GM18498 (cell line): Measurements from ENCODE around the gene RRBP1.
"Not testable (repeated sequence)": the region's sequence is repeated elsewhere in the genome, so short reads cannot be mapped to it uniquely, and the experiment has no call there.

Experiments used
- ATAC-seq: cut with Tn5 transposase; IDR thresholded peaks from one replicate; pipeline ENCODE4 v1.9.1; 2021; ENCODE audit warnings: mild to moderate bottlenecking, moderate library complexity; ENCODE audit not compliant: unreplicated experiment

RRBP1 gene

GRCh38 chr20:17710379-17711266, 28.6 kb upstream of the RRBP1 start:
- no peak for ATAC-seq

- ATAC-seq: no peak
These were observed 27.6 kb upstream of the RRBP1 start for GRCh38 chr20:17709361-17710293.

- no peak for ATAC-seq
These were observed 26.8 kb upstream of the RRBP1 start for GRCh38 chr20:17708675-17709360.

GRCh38 chr20:17707951-17708350, 25.9 kb upstream of the RRBP1 start:
- not testable (repeated sequence) for ATAC-seq

DNA sequence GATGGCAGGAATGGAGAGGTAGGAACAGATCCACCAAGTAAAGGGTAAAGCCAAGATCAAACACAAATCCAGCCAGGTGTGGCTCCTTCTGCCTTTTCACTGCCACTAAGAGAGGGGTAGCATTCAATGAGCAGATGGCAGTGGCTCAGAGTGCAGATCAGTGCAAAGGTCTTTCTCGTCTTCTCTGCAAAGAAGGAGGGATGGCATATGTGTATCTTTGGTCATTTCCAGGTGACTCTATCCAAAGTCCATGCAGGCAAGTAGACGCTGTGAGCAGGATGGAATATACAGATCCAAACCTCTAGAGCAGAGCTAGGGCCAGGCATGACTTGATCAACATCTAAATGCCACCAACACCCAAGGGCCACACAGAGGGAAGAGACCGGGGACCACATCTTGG, 24.6 kb upstream of the RRBP1 start:
- no peak for ATAC-seq

DNA sequence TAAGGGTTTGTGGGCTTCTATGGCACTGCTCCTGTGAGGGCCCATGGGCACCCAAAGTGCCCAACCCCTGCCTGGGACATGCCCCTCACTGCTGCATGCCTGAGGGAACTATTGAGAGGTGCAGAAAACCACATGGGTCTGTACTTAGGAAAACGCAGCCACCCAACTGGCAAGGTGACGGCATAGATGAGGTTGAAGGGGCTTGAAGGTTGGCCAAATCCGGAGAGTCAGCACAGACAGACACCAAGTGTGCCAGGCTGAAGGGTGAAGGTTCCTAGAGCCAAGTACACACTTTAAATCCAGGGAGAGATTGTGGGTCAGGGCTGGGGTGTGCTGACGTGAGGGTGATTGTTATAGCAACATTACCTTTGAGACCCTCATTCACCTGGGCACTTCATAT, 23.9 kb upstream of the RRBP1 start:
- no peak for ATAC-seq

GRCh38 chr20:17704589-17705317, 22.7 kb upstream of the RRBP1 start:
- ATAC-seq: no peak

DNA sequence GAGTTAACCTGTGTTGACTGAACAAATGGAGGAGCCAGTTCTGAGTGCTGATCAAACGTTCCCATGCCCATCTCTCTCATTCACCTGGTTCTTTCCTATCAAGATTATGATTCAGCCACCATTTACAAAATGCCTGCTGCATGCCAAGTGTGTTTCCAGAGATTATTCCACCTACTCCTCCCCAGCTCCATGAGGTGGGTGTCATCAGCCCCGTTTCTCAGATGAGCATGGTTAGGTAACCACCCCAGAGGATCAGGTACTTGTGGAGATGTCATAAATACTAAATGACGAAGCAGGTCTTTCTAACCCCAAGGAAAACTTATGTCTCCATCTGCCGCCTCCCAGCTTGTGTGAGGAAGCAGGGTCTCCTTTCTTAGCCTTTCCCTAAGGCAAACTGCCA, 19.8 kb upstream of the RRBP1 start:
- no peak for ATAC-seq

- ATAC-seq: no peak
These were observed 18.6 kb upstream of the RRBP1 start for GRCh38 chr20:17700637-17701036.

DNA sequence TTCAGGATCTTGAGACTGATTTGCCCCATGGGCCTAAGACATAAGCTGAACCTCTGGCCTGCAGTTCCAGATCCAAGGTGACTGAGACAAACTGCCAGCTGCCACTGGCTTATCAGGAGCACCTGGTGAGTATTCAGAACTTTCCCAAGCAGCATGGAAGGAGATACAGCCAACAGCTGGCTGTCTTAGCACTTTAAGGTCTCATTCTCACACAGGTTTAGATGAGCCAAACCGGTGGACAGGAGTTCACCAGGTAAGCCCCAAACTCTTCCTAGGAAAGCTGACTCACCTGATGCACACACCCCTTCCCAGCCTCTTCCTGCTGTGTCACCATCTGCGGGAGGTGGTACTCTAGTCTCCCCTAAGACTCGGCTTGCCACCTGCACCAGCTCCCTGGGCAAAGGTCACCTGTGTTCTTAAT, 17.9 kb upstream of the RRBP1 start, which contains the start of gene BANF2:
TSS of gene BANF2 (plus strand) at position 36 of the 421 bp plus-strand sequence. CDS start 25,060 bp downstream, outside the sequence.
- ATAC-seq: no peak

DNA sequence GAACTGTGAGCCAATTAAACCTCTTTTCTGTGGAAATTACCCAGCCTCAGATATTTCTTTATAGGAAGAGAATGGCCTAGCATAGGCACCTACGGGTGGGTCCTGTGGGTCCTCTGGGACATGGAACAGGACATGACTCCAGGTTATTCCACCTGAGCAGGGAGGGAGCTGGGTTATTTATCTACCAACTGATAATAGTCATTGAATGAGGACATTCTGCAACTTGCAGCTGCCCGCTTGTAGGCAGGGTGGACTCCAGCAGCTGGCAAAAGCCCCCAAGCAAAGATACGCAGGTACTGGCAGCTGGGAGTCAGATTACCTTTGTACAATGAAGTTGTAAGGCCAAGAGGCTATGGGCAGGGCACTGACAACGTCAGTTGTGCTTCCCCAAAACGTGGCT, 16.3 kb upstream of the RRBP1 start:
- no peak for ATAC-seq

GRCh38 chr20:17697171-17697570, 15.1 kb upstream of the RRBP1 start:
- ATAC-seq: no peak

DNA sequence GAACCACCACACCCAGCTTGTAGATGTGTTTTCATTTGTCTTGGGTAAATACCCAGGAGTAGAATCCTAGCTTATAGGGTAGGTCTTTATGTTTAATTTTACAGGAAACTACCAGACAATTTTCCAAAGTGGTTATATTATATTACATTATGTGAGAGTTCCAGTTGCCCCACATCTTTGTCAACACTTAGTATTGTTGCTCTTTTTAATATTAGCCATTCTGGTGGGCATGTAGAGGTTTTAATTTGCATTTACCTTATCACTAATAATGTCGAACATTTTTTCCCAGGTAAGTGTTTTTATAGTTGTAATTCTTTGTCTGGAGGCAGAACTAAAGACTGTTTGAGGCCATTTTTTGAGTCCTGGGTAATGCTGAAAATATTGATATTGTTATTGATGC, 14.2 kb upstream of the RRBP1 start:
- ATAC-seq: no peak

- ATAC-seq: no peak
These were observed 12.7 kb upstream of the RRBP1 start for GRCh38 chr20:17694767-17695166.

GRCh38 chr20:17693444-17694001, 11.5 kb upstream of the RRBP1 start:
- no peak for ATAC-seq

DNA sequence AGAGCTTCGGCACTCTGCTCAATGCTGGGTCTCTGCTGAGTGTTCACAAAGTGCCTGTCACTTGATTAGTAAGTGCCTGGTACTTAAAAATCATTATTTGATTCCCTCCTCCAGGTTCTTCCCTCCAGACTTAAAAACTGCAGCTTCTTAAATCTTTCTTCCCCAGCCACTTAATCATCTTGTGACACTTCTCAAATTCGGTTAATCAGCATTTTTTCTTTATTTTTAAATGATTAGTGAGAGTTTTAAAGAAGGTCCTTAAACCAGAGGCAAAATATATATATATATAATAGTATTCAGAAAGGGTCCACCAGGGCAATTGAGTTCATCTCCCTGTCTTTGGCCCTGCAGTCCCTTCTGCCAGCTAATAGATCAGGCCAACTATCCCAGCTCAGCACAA, 9.7 kb upstream of the RRBP1 start:
- no peak for ATAC-seq

DNA sequence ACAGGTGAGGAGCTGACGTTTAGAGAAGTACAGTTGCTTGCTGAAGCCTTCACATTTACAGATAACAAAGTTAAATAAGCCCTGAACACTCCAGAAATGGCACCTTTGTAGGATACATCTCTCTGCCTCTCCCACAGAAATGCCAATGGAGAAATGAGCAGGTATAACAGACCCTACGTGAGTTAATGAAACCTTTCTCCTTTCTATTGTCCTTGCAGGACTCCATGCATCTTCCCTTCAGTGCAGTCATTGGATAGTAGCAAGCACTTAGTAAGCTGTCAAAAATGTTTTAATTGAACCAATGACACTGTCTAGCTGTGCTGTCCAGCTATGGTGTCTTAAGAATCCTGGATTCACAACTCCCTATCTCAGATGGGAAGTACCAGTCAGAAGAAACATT, 8.1 kb upstream of the RRBP1 start:
- no peak for ATAC-seq

GRCh38 chr20:17688965-17689364, 6.9 kb upstream of the RRBP1 start:
- no peak for ATAC-seq

- ATAC-seq: no peak
These were observed 5.8 kb upstream of the RRBP1 start for GRCh38 chr20:17687800-17688199.

DNA sequence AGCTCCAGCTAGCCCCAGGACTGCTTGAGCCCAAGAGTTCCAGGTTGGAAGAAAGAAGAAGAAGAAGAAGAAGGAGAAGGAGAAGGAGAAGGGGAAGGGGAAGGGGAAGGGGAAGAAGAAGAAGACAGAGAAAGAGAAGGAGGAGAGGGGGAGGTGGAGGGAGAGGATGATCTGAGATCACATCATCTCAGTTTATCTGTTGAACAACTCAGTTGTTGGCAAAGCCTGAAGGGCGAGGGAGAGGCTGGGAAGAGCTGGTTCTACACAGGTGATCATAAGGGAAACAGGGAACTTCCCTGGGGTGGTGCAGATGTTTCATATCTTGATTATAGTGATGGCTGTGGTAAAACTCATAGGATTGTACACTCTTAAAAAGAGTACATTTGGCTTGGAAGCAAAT, 3.1 kb upstream of the RRBP1 start:
- ATAC-seq: no peak
